A673 (cell line): ENCODE data around the gene CFAP97.

Experiments used
- CTCF ChIP-seq: fragments of 300-800, 200-600 bp; sonication (generic); conservative IDR thresholded peaks from 2 replicates; pipeline ENCODE4 v1.5.1; 2017; ENCODE audit warnings: low read depth, mild to moderate bottlenecking, antibody characterized with exemption, low read length, moderate library complexity, mixed read lengths
- EZH2 ChIP-seq: fragments of 200-600 bp; sonication (generic); IDR thresholded peaks from 2 replicates; pipeline ENCODE4 v1.6.1; 2017; ENCODE audit warnings: borderline replicate concordance, low read depth, mild to moderate bottlenecking, mixed read lengths, antibody characterized with exemption, low read length; ENCODE audit not compliant: poor library complexity, severe bottlenecking

- TF ChIP-seq CTCF, result no peak
- TF ChIP-seq EZH2, result no peak
These were observed 5.4 kb upstream of the CFAP97 start, which contains the start of gene SNX25 for GRCh38 chr4:185209031-185209851.
